ENCODE results near the gene ATXN7L1. TPM values are rescaled to one million over a fixed set of nuclear protein-coding genes. Genes with fewer than 3 reads are reported as not detected.

The ATXN7L1 gene
- total RNA-seq, 2 experiments from 2014 or later: 0.59 TPM; not detected in 1

GRCh38 chr7:105571891-105572290, 304.5 kb downstream of the ATXN7L1 start:
- TF ChIP-seq CTCF (conservative IDR thresholded peaks at IDR 0.05; ENCODE audit: low read length) (no peak), EZH2phosphoT487 (IDR thresholded peaks at IDR 0.05; ENCODE audit: borderline replicate concordance, low read depth, low read length) (no peak)
- no peak overlapping the region for H3K4me3 ChIP-seq (ENCODE audit: low read depth, low read length, poor library complexity, severe bottlenecking)
- no peaks in the 10 kb centered on the region for H3K79me2 ChIP-seq (ENCODE audit: insufficient read depth, low read depth, low read length)
- H3K4me2 ChIP-seq (ENCODE audit: low read length): no peak overlapping the region
- ChIA-PET CTCF (ENCODE audit: unreplicated experiment) (no interaction called here), POLR2A (no interaction called here)
- H3K9me2 ChIP-seq (ENCODE audit: insufficient read depth, low read length): no peaks in the 10 kb centered on the region
- H3K4me1 ChIP-seq (ENCODE audit: insufficient read depth, low read length, poor library complexity, severe bottlenecking): no peaks in the 10 kb centered on the region
- no peak overlapping the region for H3K27ac ChIP-seq (ENCODE audit: low read depth, low read length, poor library complexity, severe bottlenecking)
- DNase-seq (ENCODE audit: low spot score): no peak
- intact Hi-C loops (cut with micrococcal nuclease; ENCODE audit: unreplicated experiment): no loop called here
- no peaks in the 10 kb centered on the region for H4K20me1 ChIP-seq (ENCODE audit: insufficient read depth, low read length)
- peaks cover 49% of the 10 kb centered on the region for H3K36me3 ChIP-seq (ENCODE audit: insufficient read depth, low read length)
- no TSS peak for BruUV-seq (replicated peaks)
- peaks cover 5% of the 10 kb centered on the region; the same call in 1 of the 2 replicates for H3K9me3 ChIP-seq (ENCODE audit: low read length)
- H2AFZ ChIP-seq (ENCODE audit: low read length): no peak overlapping the region

GRCh38 chr7:105567821-105568220, 308.6 kb downstream of the ATXN7L1 start:
- BruUV-seq (replicated peaks): no TSS peak
- no peak for DNase-seq (ENCODE audit: low spot score)
- CTCF ChIA-PET (ENCODE audit: unreplicated experiment): no interaction called here
- Histone ChIP-seq H3K4me1 (ENCODE audit: insufficient read depth, low read length, poor library complexity, severe bottlenecking) (no peaks in the 10 kb centered on the region), H3K79me2 (ENCODE audit: insufficient read depth, low read depth, low read length) (no peaks in the 10 kb centered on the region), H3K9me3 (ENCODE audit: low read length) (no peaks in the 10 kb centered on the region), H3K36me3 (ENCODE audit: insufficient read depth, low read length) (peaks cover 82% of the 10 kb centered on the region), H3K4me2 (ENCODE audit: low read length) (no peak overlapping the region), H2AFZ (ENCODE audit: low read length) (no peak overlapping the region), H4K20me1 (ENCODE audit: insufficient read depth, low read length) (no peaks in the 10 kb centered on the region), H3K9me2 (ENCODE audit: insufficient read depth, low read length) (no peaks in the 10 kb centered on the region), H3K4me3 (ENCODE audit: low read depth, low read length, poor library complexity, severe bottlenecking) (no peak overlapping the region), H3K27ac (ENCODE audit: low read depth, low read length, poor library complexity, severe bottlenecking) (no peak overlapping the region)
- intact Hi-C loops (cut with micrococcal nuclease; ENCODE audit: unreplicated experiment): no loop called here
- POLR2A ChIA-PET: no interaction called here
- TF ChIP-seq EZH2phosphoT487 (IDR thresholded peaks at IDR 0.05; ENCODE audit: borderline replicate concordance, low read depth, low read length) (no peak), CTCF (conservative IDR thresholded peaks at IDR 0.05; ENCODE audit: low read length) (no peak)

GRCh38 chr7:105567024-105567423, 309.4 kb downstream of the ATXN7L1 start:
- Histone ChIP-seq H3K4me2 (ENCODE audit: low read length) (no peak overlapping the region), H3K4me1 (ENCODE audit: insufficient read depth, low read length, poor library complexity, severe bottlenecking) (no peaks in the 10 kb centered on the region), H4K20me1 (ENCODE audit: insufficient read depth, low read length) (no peaks in the 10 kb centered on the region), H3K79me2 (ENCODE audit: insufficient read depth, low read depth, low read length) (no peaks in the 10 kb centered on the region), H3K9me2 (ENCODE audit: insufficient read depth, low read length) (no peaks in the 10 kb centered on the region), H3K27ac (ENCODE audit: low read depth, low read length, poor library complexity, severe bottlenecking) (no peak overlapping the region), H2AFZ (ENCODE audit: low read length) (no peak overlapping the region), H3K4me3 (ENCODE audit: low read depth, low read length, poor library complexity, severe bottlenecking) (no peak overlapping the region), H3K9me3 (ENCODE audit: low read length) (no peaks in the 10 kb centered on the region), H3K36me3 (ENCODE audit: insufficient read depth, low read length) (peaks cover 85% of the 10 kb centered on the region)
- DNase-seq (ENCODE audit: low spot score): no peak
- CTCF ChIA-PET (ENCODE audit: unreplicated experiment): no interaction called here
- intact Hi-C loops (cut with micrococcal nuclease; ENCODE audit: unreplicated experiment): no loop called here
- BruUV-seq (replicated peaks): no TSS peak
- POLR2A ChIA-PET: interaction anchor here (0.6 to 1.1 kb wide), 5 partner anchors 9 to 848 kb away, joined by 3 to 4 read pairs (median 3); no protein-coding TSS in a partner anchor
- TF ChIP-seq EZH2phosphoT487 (IDR thresholded peaks at IDR 0.05; ENCODE audit: borderline replicate concordance, low read depth, low read length): no peak
- no peak for TF ChIP-seq CTCF (conservative IDR thresholded peaks at IDR 0.05; ENCODE audit: low read length)

Data from OCI-LY7 (cell line).